ENCODE measurements around the gene DAND5. TPM values are rescaled to one million over a fixed set of nuclear protein-coding genes. Genes with fewer than 3 reads are reported as not detected.

DAND5 gene
- total and polyA plus RNA-seq, 2 of the 13 experiments (the other 11 are each of a cell fraction or from before 2014, with no cell fraction given) = 0.04 TPM; not detected in 1

- TF ChIP-seq ZNF280B (CRISPR knock-in tag; IDR thresholded peaks at IDR 0.05; ENCODE audit: borderline replicate concordance) (0 out of 2 replicates have a peak, but pooled peaks have one; percentile 41), DNMT1 (CRISPR knock-in tag; IDR thresholded peaks at IDR 0.05) (no peak), ZNF234 (CRISPR knock-in tag; conservative IDR thresholded peaks at IDR 0.05) (no peak), ZNF790 (CRISPR knock-in tag; IDR thresholded peaks at IDR 0.05; ENCODE audit: borderline replicate concordance) (0 out of 2 replicates have a peak, but pooled peaks have one; percentile 52), RFXAP (CRISPR knock-in tag; IDR thresholded peaks at IDR 0.05; ENCODE audit: borderline replicate concordance) (no peak), ZNF546 (CRISPR knock-in tag; conservative IDR thresholded peaks at IDR 0.05) (no peak), HMGA1 (CRISPR knock-in tag; conservative IDR thresholded peaks at IDR 0.05) (no peak), ZNF432 (CRISPR knock-in tag; IDR thresholded peaks at IDR 0.05; ENCODE audit: borderline replicate concordance) (no peak), YEATS4 (CRISPR knock-in tag; IDR thresholded peaks at IDR 0.05; ENCODE audit: borderline replicate concordance) (peak; percentile 49; the same call in 1 of the 2 replicates), NFE2L2 (IDR thresholded peaks at IDR 0.05; ENCODE audit: low read length) (no peak), ZNF33A (CRISPR knock-in tag; IDR thresholded peaks at IDR 0.05; ENCODE audit: borderline replicate concordance) (no peak), ZNF615 (CRISPR knock-in tag; IDR thresholded peaks at IDR 0.05; ENCODE audit: borderline replicate concordance) (no peak), BRF2 (CRISPR knock-in tag; IDR thresholded peaks at IDR 0.05) (no peak), SIN3B (IDR thresholded peaks at IDR 0.05; ENCODE audit: low read length) (no peak), HOXA3 (CRISPR knock-in tag; IDR thresholded peaks at IDR 0.05) (peak; percentile 31; the same call in 1 of the 2 replicates), KAT7 (CRISPR knock-in tag; IDR thresholded peaks at IDR 0.05; ENCODE audit: borderline replicate concordance) (0 out of 2 replicates have a peak, but pooled peaks have one; percentile 28), MAF1 (CRISPR knock-in tag; IDR thresholded peaks at IDR 0.05; ENCODE audit: borderline replicate concordance) (no peak), SKIL (CRISPR knock-in tag; IDR thresholded peaks at IDR 0.05; ENCODE audit: borderline replicate concordance) (no peak), NKX3-1 (CRISPR knock-in tag; IDR thresholded peaks at IDR 0.05) (no peak), MAX (IDR thresholded peaks at IDR 0.05) (peak; percentile 72)
- TF ChIP-seq, protein P1, sequence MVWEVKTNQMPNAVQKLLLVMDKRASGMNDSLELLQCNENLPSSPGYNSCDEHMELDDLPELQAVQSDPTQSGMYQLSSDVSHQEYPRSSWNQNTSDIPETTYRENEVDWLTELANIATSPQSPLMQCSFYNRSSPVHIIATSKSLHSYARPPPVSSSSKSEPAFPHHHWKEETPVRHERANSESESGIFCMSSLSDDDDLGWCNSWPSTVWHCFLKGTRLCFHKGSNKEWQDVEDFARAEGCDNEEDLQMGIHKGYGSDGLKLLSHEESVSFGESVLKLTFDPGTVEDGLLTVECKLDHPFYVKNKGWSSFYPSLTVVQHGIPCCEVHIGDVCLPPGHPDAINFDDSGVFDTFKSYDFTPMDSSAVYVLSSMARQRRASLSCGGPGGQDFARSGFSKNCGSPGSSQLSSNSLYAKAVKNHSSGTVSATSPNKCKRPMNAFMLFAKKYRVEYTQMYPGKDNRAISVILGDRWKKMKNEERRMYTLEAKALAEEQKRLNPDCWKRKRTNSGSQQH (CRISPR knock-in tag; IDR thresholded peaks at IDR 0.05; ENCODE audit: low read depth) = no peak
- TF ChIP-seq, protein P2, sequence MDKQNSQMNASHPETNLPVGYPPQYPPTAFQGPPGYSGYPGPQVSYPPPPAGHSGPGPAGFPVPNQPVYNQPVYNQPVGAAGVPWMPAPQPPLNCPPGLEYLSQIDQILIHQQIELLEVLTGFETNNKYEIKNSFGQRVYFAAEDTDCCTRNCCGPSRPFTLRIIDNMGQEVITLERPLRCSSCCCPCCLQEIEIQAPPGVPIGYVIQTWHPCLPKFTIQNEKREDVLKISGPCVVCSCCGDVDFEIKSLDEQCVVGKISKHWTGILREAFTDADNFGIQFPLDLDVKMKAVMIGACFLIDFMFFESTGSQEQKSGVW (CRISPR knock-in tag; IDR thresholded peaks at IDR 0.05; ENCODE audit: borderline replicate concordance) = no peak
These were observed 26.4 kb downstream of the DAND5 start (continued) for GRCh38 chr19:12995596-12996405.

All from HepG2 (cell line).